NB4 (cell line): ENCODE results near the gene CERKL.

ENCODE experiments used
- POLR2A ChIP-seq: IDR thresholded peaks from 2 replicates; pipeline ENCODE4 v1.6.1; 2011; ENCODE audit warnings: mild to moderate bottlenecking; ENCODE audit not compliant: insufficient read length; ENCODE audit errors: extremely low read depth
- TF ChIP-seq, protein P1 (sequence below): IDR thresholded peaks from one replicate; pipeline ENCODE4 v1.5.1; 2012; ENCODE audit warnings: low read depth, low read length
- TF ChIP-seq, protein P2 (sequence below): IDR thresholded peaks from 2 replicates; pipeline ENCODE4 v1.6.1; 2011; ENCODE audit warnings: low read depth, low read length

DNA sequence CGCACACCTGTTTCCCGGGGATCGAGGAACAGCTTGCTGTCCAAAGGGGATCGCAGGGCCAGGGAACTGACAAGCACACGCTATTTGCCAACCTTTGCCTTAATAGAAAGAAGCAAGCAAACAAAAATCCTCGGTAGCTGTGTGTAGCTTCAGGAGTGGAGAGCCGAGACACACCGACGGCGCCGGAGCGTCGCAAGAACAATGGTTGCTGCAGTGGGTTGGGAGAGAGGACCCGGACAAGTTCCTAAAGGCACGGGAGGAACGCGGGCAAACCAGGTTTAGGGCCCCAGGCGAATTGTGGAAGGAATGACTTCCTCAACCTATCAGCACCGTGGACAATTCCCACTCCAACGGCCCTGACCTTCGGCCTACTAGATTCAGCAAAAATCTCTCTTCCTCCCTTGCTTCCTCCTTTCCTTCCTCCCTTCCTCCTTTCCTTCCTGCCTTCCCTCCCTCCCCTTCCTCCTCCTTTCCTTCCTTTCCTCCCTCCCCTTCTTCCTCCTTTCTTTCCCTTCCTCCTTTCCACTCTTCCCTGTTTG is 28.3 kb upstream of the CERKL start:
- TF ChIP-seq, protein P1, sequence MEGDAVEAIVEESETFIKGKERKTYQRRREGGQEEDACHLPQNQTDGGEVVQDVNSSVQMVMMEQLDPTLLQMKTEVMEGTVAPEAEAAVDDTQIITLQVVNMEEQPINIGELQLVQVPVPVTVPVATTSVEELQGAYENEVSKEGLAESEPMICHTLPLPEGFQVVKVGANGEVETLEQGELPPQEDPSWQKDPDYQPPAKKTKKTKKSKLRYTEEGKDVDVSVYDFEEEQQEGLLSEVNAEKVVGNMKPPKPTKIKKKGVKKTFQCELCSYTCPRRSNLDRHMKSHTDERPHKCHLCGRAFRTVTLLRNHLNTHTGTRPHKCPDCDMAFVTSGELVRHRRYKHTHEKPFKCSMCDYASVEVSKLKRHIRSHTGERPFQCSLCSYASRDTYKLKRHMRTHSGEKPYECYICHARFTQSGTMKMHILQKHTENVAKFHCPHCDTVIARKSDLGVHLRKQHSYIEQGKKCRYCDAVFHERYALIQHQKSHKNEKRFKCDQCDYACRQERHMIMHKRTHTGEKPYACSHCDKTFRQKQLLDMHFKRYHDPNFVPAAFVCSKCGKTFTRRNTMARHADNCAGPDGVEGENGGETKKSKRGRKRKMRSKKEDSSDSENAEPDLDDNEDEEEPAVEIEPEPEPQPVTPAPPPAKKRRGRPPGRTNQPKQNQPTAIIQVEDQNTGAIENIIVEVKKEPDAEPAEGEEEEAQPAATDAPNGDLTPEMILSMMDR: no peak
- no peak for TF ChIP-seq POLR2A
- TF ChIP-seq, protein P2, sequence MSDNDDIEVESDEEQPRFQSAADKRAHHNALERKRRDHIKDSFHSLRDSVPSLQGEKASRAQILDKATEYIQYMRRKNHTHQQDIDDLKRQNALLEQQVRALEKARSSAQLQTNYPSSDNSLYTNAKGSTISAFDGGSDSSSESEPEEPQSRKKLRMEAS: no peak
